ENCODE data around the gene GSG1L.

The GSG1L gene

GRCh38 chr16:27883576-27883975, 179.9 kb downstream of the GSG1L start:
- TF ChIP-seq FOXM1 (IDR thresholded peaks at IDR 0.05; ENCODE audit: borderline replicate concordance, low read depth) (no peak), EGR1 (IDR thresholded peaks at IDR 0.05) (no peak), TAF1 (IDR thresholded peaks at IDR 0.05; ENCODE audit: low read depth) (no peak), TEAD4 (IDR thresholded peaks at IDR 0.05) (no peak), CREB1 (IDR thresholded peaks at IDR 0.05; ENCODE audit: low read depth) (no peak), NFIC (IDR thresholded peaks at IDR 0.05) (no peak), RAD21 (IDR thresholded peaks at IDR 0.05; ENCODE audit: low read depth) (no peak), TCF12 (IDR thresholded peaks at IDR 0.05; ENCODE audit: low read depth) (no peak), USF1 (IDR thresholded peaks at IDR 0.05) (no peak), EP300 (IDR thresholded peaks at IDR 0.05; ENCODE audit: borderline replicate concordance) (no peak), YY1 (IDR thresholded peaks at IDR 0.05; ENCODE audit: low read depth) (no peak), ZBTB7A (IDR thresholded peaks at IDR 0.05; ENCODE audit: low read depth) (no peak), CEBPB (IDR thresholded peaks at IDR 0.05) (no peak)
- TF ChIP-seq, protein P1, sequence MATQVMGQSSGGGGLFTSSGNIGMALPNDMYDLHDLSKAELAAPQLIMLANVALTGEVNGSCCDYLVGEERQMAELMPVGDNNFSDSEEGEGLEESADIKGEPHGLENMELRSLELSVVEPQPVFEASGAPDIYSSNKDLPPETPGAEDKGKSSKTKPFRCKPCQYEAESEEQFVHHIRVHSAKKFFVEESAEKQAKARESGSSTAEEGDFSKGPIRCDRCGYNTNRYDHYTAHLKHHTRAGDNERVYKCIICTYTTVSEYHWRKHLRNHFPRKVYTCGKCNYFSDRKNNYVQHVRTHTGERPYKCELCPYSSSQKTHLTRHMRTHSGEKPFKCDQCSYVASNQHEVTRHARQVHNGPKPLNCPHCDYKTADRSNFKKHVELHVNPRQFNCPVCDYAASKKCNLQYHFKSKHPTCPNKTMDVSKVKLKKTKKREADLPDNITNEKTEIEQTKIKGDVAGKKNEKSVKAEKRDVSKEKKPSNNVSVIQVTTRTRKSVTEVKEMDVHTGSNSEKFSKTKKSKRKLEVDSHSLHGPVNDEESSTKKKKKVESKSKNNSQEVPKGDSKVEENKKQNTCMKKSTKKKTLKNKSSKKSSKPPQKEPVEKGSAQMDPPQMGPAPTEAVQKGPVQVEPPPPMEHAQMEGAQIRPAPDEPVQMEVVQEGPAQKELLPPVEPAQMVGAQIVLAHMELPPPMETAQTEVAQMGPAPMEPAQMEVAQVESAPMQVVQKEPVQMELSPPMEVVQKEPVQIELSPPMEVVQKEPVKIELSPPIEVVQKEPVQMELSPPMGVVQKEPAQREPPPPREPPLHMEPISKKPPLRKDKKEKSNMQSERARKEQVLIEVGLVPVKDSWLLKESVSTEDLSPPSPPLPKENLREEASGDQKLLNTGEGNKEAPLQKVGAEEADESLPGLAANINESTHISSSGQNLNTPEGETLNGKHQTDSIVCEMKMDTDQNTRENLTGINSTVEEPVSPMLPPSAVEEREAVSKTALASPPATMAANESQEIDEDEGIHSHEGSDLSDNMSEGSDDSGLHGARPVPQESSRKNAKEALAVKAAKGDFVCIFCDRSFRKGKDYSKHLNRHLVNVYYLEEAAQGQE (IDR thresholded peaks at IDR 0.05; ENCODE audit: low read depth) = no peak
- TF ChIP-seq, protein P2, sequence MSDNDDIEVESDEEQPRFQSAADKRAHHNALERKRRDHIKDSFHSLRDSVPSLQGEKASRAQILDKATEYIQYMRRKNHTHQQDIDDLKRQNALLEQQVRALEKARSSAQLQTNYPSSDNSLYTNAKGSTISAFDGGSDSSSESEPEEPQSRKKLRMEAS (IDR thresholded peaks at IDR 0.05) = no peak

DNA sequence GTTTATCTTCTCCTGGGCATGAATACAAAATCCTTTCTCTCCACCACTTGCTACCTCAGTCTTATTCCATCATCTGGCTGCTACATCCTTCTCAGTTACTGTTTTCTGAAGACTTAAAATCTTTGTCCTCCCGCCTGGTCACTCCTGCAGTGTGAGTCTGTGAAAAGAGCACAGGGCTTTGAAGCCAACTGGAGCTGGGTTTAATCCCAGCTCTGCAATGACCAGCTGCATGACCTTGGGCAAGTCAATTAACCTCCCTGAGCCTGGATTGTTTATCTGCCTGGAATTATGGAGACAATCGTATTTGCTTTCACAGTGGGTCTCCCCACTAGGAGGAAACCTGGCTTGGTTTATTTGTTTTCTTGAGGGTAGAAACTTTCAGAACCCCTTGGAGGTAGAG, 183.2 kb downstream of the GSG1L start:
- TF ChIP-seq NFIC (IDR thresholded peaks at IDR 0.05) = no peak
- no peak for TF ChIP-seq FOXM1 (IDR thresholded peaks at IDR 0.05; ENCODE audit: borderline replicate concordance, low read depth)
- TF ChIP-seq ZBTB7A (IDR thresholded peaks at IDR 0.05; ENCODE audit: low read depth) = no peak
- TF ChIP-seq TEAD4 (IDR thresholded peaks at IDR 0.05) = no peak
- no peak for TF ChIP-seq TCF12 (IDR thresholded peaks at IDR 0.05; ENCODE audit: low read depth)
- no peak for TF ChIP-seq TAF1 (IDR thresholded peaks at IDR 0.05; ENCODE audit: low read depth)
- no peak for TF ChIP-seq CEBPB (IDR thresholded peaks at IDR 0.05)
- TF ChIP-seq CREB1 (IDR thresholded peaks at IDR 0.05; ENCODE audit: low read depth) = no peak
- TF ChIP-seq EGR1 (IDR thresholded peaks at IDR 0.05) = no peak
- no peak for TF ChIP-seq EP300 (IDR thresholded peaks at IDR 0.05; ENCODE audit: borderline replicate concordance)

- TF ChIP-seq EP300 (IDR thresholded peaks at IDR 0.05; ENCODE audit: borderline replicate concordance) (no peak), RAD21 (IDR thresholded peaks at IDR 0.05; ENCODE audit: low read depth) (no peak), TEAD4 (IDR thresholded peaks at IDR 0.05) (no peak), TCF12 (IDR thresholded peaks at IDR 0.05; ENCODE audit: low read depth) (no peak), USF1 (IDR thresholded peaks at IDR 0.05) (no peak), ZBTB7A (IDR thresholded peaks at IDR 0.05; ENCODE audit: low read depth) (no peak), EGR1 (IDR thresholded peaks at IDR 0.05) (no peak), CEBPB (IDR thresholded peaks at IDR 0.05) (no peak), TAF1 (IDR thresholded peaks at IDR 0.05; ENCODE audit: low read depth) (no peak)
- TF ChIP-seq, protein P1 (IDR thresholded peaks at IDR 0.05; ENCODE audit: low read depth) = no peak
These were observed 183.8 kb downstream of the GSG1L start for GRCh38 chr16:27879601-27880247.

GRCh38 chr16:27870116-27870798, 193.3 kb downstream of the GSG1L start:
- TF ChIP-seq USF1 (IDR thresholded peaks at IDR 0.05) (no peak), EGR1 (IDR thresholded peaks at IDR 0.05) (no peak)

GRCh38 chr16:27869411-27869810, 194.1 kb downstream of the GSG1L start:
- TF ChIP-seq ZBTB7A (IDR thresholded peaks at IDR 0.05; ENCODE audit: low read depth) = no peak
- TF ChIP-seq, protein P2 (IDR thresholded peaks at IDR 0.05) = no peak

- TF ChIP-seq EP300 (IDR thresholded peaks at IDR 0.05; ENCODE audit: borderline replicate concordance) (no peak), YY1 (IDR thresholded peaks at IDR 0.05; ENCODE audit: low read depth) (no peak), TCF12 (IDR thresholded peaks at IDR 0.05; ENCODE audit: low read depth) (no peak), TAF1 (IDR thresholded peaks at IDR 0.05; ENCODE audit: low read depth) (no peak), CREB1 (IDR thresholded peaks at IDR 0.05; ENCODE audit: low read depth) (no peak), USF1 (IDR thresholded peaks at IDR 0.05) (no peak)
- TF ChIP-seq, protein P2 (IDR thresholded peaks at IDR 0.05) = no peak
These were observed 195.3 kb downstream of the GSG1L start for GRCh38 chr16:27868180-27868579.
